Measurements from ENCODE around the gene SRC.

DNA sequence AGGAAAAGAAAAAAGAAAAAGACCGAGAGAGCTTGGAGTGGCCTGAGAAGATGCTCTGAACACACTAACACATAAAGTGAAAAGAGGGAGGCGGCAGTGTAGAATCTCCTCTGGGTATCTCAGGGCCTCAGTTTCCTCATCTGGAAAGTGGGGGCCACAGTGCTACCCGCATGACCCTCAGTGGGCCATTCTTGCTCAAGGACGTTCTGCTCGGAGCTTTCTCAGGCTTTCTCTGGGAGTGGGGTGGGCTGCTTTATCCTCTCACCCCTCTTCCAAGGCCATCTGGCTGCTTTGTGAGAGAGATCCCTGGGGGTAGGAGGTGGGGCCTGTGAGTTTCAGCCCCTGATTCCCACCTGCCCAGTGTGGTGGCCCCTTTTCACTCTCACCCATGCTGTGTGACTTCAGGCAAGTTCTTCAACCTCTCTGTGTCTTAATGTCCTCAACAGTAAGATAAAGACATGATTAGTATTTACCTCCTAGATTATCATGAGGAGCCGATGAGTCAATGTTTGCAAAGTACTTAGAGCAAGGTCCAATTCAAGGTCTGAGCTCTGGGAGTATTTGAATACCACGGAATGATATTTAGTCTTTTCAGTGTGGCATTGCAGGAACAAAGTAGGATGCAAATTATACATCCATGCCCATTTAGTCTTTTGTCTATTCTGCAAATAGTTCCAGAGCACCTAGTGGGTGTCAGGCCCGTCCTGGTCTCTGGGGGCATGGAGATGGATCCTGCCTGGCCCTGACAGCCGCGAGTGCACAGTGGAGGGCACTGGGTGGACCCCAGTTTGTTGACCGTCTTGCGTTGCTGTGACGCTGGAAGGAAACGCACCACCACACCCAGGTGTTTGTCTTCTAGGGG lies 34.3 kb downstream of the SRC start:
- TF ChIP-seq L3MBTL2 (conservative IDR thresholded peaks at IDR 0.05) (no peak), SP1 (IDR thresholded peaks at IDR 0.05) (no peak), ZNF384 (IDR thresholded peaks at IDR 0.05) (no peak), FOXM1 (IDR thresholded peaks at IDR 0.05; ENCODE audit: borderline replicate concordance) (no peak), SUZ12 (IDR thresholded peaks at IDR 0.05) (no peak)
- TF ChIP-seq, protein P1, sequence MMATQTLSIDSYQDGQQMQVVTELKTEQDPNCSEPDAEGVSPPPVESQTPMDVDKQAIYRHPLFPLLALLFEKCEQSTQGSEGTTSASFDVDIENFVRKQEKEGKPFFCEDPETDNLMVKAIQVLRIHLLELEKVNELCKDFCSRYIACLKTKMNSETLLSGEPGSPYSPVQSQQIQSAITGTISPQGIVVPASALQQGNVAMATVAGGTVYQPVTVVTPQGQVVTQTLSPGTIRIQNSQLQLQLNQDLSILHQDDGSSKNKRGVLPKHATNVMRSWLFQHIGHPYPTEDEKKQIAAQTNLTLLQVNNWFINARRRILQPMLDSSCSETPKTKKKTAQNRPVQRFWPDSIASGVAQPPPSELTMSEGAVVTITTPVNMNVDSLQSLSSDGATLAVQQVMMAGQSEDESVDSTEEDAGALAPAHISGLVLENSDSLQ (IDR thresholded peaks at IDR 0.05), result no peak
